Ovary (tissue), 9 donors: ENCODE measurements around the gene GNB5. TPM values are rescaled to one million over a fixed set of nuclear protein-coding genes. Genes with fewer than 3 reads are reported as not detected.

Experiments
- DNase-seq, 5 donors: peaks; one replicate each; pipeline ENCODE4 v3.0.0-alpha.2; 2019 to 2020
- H3K27ac ChIP-seq, 2 donors: fragments of 200-600 bp; one replicate each; pipeline versions ENCODE4 v1.5.1 to v1.8.0; 2019 to 2022
- H3K27me3 ChIP-seq: fragments of 200-600 bp; one replicate; pipeline ENCODE4 v1.8.0; 2022
- H3K36me3 ChIP-seq: fragments of 200-600 bp; sonication (generic); one replicate; pipeline ENCODE4 v1.5.1; 2019
- H3K4me1 ChIP-seq: one replicate; pipeline ENCODE4 v1.8.1; 2013; ENCODE audit warnings: mild to moderate bottlenecking, moderate library complexity; ENCODE audit not compliant: insufficient read depth
- H3K4me3 ChIP-seq: fragments of 200-600 bp; sonication (generic); one replicate; pipeline ENCODE4 v1.5.1; 2017
- H3K9me3 ChIP-seq, 2 donors: fragments of 200-600 bp in 1 of 2; sonication (generic) in 1 of 2; one replicate each; pipeline versions ENCODE4 v1.5.1 to v1.8.1; 2013 to 2019; ENCODE audit warnings: mild to moderate bottlenecking in 1 of 2, moderate library complexity in 1 of 2
- EP300 ChIP-seq: sonication (generic); formaldehyde crosslinking; IDR thresholded peaks from one replicate; pipeline ENCODE4 v1.6.1; 2017; ENCODE audit warnings: antibody characterized with exemption
- POLR2A ChIP-seq: fragments of 450-650 bp; IDR thresholded peaks from one replicate; pipeline ENCODE4 v1.6.1; 2017; ENCODE audit warnings: antibody characterized with exemption, mild to moderate bottlenecking, moderate library complexity
- WGBS, 3 donors: extraction: QIAGEN DNeasy Blood & Tissue Kit in 1 of 3; methylation state at CpG; one replicate each; pipeline versions ENCODE4 v1.1.5 to v1.1.7; 2013 to 2017; 5-methylcytosine and 5-hydroxymethylcytosine counted together
- intact Hi-C, 4 donors: fragments of 100-400 bp; cut with DNase I; formaldehyde crosslinking; loops; one replicate each; pipeline versions ENCODE4 v1.11.0 to v1.15.1; 2022 to 2023
- polyA plus RNA-seq, 2 donors: library from polyadenylated mRNA; stranded (reverse); fragments of 200-250 nt in 1 of 2; fragments of 350-450 nt in 1 of 2; fragmentation: Illumina TruSeq in 1 of 2; extraction: RNeasy Lipid Tissue Mini Kit (QIAGEN cat#74804) in 1 of 2; gene quantifications; one replicate each; pipeline ENCODE4 v1.2.3, GENCODE V29; 2013 to 2014
- total RNA-seq, 7 donors: library from RNA; depleted of rRNA in 2 of 7; stranded (reverse); fragments of >200 nt in 2 of 7; fragmentation: NEBNext Ultra II Directional in 3 of 7; extraction: Animal tissue kit (Norgen Biotek cat#: 25700) in 3 of 7; gene quantifications; one replicate each; pipeline versions ENCODE4 v1.1.0 to v1.2.4, GENCODE V29; 2016 to 2023
- TF ChIP-seq, protein P1 (sequence below), 3 donors: fragments of 450-650 bp in 2 of 3; fragments of 200-600 bp in 1 of 3; IDR thresholded peaks; one replicate each; pipeline versions ENCODE4 v1.5.1 to v1.8.0; 2016 to 2022; ENCODE audit warnings: antibody characterized with exemption in 3 of 3, mild to moderate bottlenecking in 1 of 3
- donor health status: DM: no; HTN: no; CAD: no; lungs with moderate emphysema.
- donor health status: DM: no; HTN: no; CAD: no.
- donor health status: Bipolar disorder and iron deficiency.
- donor health status: DM: yes; HTN: yes; CAD: no.
- donor health status: DM: no; HTN: no; CAD: no.
- donor health status: DM: yes; HTN: yes; CAD: no.

Gene GNB5
- total and polyA plus RNA-seq, 9 donors, result 49.2 to 101 (median 64.8) TPM

DNA sequence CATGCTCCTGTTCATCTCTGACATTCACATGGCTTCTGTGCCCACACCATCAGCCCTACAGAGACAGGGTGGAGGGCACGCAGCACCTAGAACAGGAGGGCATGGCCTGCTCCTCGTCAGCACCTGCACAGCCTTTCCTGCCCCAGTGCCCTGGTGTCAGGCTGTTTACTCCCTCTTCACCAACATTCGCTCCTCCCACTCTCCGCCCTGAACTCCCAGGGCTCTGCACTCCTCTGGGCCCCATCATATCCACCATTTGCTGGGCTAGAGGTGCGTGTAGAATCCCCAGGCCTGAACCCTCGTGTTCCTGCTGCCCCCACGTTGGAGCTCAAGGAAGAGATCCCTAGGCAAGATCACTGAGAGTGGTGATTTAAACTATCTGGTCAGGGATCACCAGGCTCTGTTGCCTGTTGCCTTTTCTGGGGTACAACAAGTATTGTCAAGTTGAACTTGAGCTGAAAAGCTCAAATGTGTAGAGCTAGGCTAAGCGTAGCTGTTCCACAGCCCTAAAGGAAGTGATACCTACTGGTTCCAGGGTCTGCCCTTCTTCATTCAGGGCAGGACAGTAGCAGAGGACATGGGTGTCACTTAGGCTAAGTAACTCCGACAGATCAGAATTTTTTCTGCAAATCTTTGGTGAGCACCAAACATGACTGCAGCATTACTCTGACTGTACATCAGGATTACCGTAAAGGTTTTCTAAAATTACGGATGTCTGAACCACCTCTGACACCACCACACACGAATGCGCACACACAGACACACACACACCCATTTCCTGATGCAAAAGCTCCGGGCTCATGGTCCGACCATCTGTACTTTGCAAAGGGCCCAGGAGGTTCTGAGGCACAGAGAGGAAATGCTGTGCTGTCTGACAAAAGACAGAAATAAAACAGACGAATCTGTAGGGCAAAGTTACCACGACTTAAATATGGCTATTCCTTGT lies 43.7 kb upstream of the GNB5 start:
- TF ChIP-seq EP300 (no peak), POLR2A (no peak)
- TF ChIP-seq, protein P1, sequence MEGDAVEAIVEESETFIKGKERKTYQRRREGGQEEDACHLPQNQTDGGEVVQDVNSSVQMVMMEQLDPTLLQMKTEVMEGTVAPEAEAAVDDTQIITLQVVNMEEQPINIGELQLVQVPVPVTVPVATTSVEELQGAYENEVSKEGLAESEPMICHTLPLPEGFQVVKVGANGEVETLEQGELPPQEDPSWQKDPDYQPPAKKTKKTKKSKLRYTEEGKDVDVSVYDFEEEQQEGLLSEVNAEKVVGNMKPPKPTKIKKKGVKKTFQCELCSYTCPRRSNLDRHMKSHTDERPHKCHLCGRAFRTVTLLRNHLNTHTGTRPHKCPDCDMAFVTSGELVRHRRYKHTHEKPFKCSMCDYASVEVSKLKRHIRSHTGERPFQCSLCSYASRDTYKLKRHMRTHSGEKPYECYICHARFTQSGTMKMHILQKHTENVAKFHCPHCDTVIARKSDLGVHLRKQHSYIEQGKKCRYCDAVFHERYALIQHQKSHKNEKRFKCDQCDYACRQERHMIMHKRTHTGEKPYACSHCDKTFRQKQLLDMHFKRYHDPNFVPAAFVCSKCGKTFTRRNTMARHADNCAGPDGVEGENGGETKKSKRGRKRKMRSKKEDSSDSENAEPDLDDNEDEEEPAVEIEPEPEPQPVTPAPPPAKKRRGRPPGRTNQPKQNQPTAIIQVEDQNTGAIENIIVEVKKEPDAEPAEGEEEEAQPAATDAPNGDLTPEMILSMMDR (IDR thresholded peaks at IDR 0.05), result no peak
- Histone ChIP-seq H3K9me3 (no peaks in the 10 kb centered on the region), H3K4me1 (no peaks in the 10 kb centered on the region), H3K27ac (no peak overlapping the region), H3K27me3 (no peaks in the 10 kb centered on the region), H3K36me3 (no peaks in the 10 kb centered on the region), H3K4me3 (no peak overlapping the region)
- no peak for DNase-seq
- 64 to 71% (median 66%) methylated on average over 17 of the region's 17 CpGs for WGBS, 3 donors
- intact Hi-C loops, result no loop called here

DNA sequence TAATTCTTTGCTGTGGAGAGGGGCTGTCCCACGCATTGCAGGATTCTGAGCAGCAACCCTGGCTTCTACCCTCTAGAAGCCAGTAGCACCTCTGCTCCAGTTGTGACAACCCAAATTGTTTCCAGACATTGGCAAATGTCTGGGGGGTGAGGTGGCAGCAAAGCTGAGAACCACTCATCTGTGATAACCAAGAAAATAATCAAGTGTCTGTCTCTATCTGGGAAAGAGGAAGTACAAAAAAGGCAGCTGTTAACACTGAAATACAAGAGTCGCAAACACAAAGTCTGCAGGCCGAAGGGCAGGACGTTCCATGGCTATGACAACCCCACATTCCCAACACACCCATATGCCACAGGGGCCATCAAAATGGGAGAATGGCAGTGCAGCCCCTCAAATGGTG lies 42.2 kb upstream of the GNB5 start:
- TF ChIP-seq POLR2A (no peak), EP300 (no peak)
- TF ChIP-seq, protein P1 (IDR thresholded peaks at IDR 0.05), result no peak
- DNase-seq, result no peak
- H3K27ac ChIP-seq, result no peak overlapping the region
- no peak overlapping the region for H3K4me3 ChIP-seq
- no peaks in the 10 kb centered on the region for H3K4me1 ChIP-seq
- H3K9me3 ChIP-seq, result no peaks in the 10 kb centered on the region
- no peaks in the 10 kb centered on the region for H3K36me3 ChIP-seq
- WGBS, 3 donors, result 76 to 81% (median 79%) methylated on average over 4 of the region's 4 CpGs
- intact Hi-C loops, result no loop called here
- H3K27me3 ChIP-seq, result no peaks in the 10 kb centered on the region

DNA sequence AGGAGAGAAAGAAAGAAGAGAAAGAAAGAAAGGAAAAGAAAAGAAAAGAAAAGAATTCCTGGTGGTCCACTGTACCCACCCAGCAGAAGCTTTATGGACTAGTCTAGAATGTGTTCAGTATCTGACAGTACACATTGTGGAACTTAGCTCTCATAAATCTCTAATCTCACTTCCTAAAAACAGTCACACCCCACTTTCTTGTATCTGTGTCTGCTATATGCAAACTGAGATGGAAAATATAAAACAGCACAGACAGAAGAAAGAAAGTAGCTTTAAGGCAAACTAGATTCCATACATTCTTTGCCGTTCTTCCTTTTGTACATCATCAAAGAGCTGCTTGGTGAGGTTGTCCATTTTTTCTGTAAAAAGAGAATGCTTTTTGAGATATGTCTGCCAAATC lies 41.1 kb upstream of the GNB5 start:
- no peak for TF ChIP-seq EP300
- TF ChIP-seq, protein P1 (IDR thresholded peaks at IDR 0.05), result no peak
- TF ChIP-seq POLR2A, result no peak
- no peaks in the 10 kb centered on the region for H3K36me3 ChIP-seq
- no peaks in the 10 kb centered on the region for H3K9me3 ChIP-seq
- DNase-seq, result no peak
- no peak overlapping the region for H3K27ac ChIP-seq
- no peaks in the 10 kb centered on the region for H3K27me3 ChIP-seq
- 25 to 28% (median 26%) methylated on average over 1 of the region's 1 CpG for WGBS, 3 donors
- no peaks in the 10 kb centered on the region for H3K4me1 ChIP-seq
- H3K4me3 ChIP-seq, result no peak overlapping the region
- intact Hi-C loops, result no loop called here

DNA sequence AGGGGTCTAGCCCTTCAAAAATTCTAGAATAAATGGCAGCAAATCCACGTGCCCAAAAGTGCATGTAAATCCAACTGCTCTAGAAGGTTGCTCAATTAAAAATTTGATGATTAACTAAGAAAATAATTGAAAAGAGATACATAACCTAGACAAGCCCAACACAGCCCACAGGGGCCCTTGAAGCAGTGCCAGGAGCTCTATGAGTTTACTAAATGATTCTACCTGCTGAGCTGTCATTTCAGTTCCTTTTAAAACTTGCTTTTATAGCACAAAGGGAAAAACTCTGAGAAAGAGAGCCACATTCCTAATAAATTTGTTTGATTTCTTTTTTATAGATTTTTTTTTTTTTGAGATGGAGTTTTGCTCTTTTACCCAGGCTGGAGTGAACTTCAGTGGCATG lies 38.9 kb upstream of the GNB5 start:
- Histone ChIP-seq H3K27ac (no peak overlapping the region), H3K4me3 (no peak overlapping the region), H3K36me3 (no peaks in the 10 kb centered on the region), H3K27me3 (no peaks in the 10 kb centered on the region), H3K4me1 (no peaks in the 10 kb centered on the region), H3K9me3 (no peaks in the 10 kb centered on the region)
- WGBS, 3 donors, result 54 to 75% (median 71%) methylated on average over 1 of the region's 1 CpG
- DNase-seq, result no peak
- TF ChIP-seq EP300, result no peak
- TF ChIP-seq POLR2A, result no peak
- TF ChIP-seq, protein P1 (IDR thresholded peaks at IDR 0.05), result no peak
- intact Hi-C loops, result no loop called here
